Esophagus muscularis mucosa (tissue), 3 donors: ENCODE measurements around the gene MS4A2.

ENCODE experiments used
- CTCF ChIP-seq, 3 experiments: fragments of 200-600 bp in 2 of 3; fragments of 450-650 bp in 1 of 3; sonication (generic) in 2 of 3; IDR thresholded peaks; one replicate each; pipeline ENCODE4 v1.5.1; 2017 to 2019; ENCODE audit warnings: antibody characterized with exemption in 3 of 3, mild to moderate bottlenecking in 2 of 3, moderate library complexity in 1 of 3
- POLR2A ChIP-seq: fragments of 450-650 bp; IDR thresholded peaks from one replicate; pipeline ENCODE4 v1.6.1; 2017; ENCODE audit warnings: antibody characterized with exemption, moderate library complexity, mild to moderate bottlenecking, low read depth
- POLR2AphosphoS5 ChIP-seq, 2 donors: sonication (generic); formaldehyde crosslinking; IDR thresholded peaks; one replicate each; pipeline ENCODE4 v1.6.1; 2017; ENCODE audit warnings: antibody characterized with exemption in 2 of 2

GRCh38 chr11:60118338-60118737, 29.9 kb downstream of the MS4A2 start:
- TF ChIP-seq CTCF (IDR thresholded peaks at IDR 0.05) (no peak), POLR2AphosphoS5 (IDR thresholded peaks at IDR 0.05) (no peak), POLR2A (no peak)
